Small intestine (tissue), 7 donors: ENCODE results near the gene HP1BP3. TPM values are rescaled to one million over a fixed set of nuclear protein-coding genes. Genes with fewer than 3 reads are reported as not detected.
"Not testable (repeated sequence)": the region's sequence is repeated elsewhere in the genome, so short reads cannot be mapped to it uniquely, and the experiment has no call there.

Experiments used
- DNase-seq, 2 donors: peaks; one replicate each; pipeline versions ENCODE4 v3.0.0 to v3.0.0-alpha.2; 2013
- FAIRE-seq: peaks from 2 replicates; lab custom pipeline; 2012; peaks lifted over from hg19 to GRCh38; lab: Jason Lieb, UNC
- H3K27ac ChIP-seq, 3 donors: one replicate each; pipeline ENCODE4 v1.5.1; 2013; ENCODE audit warnings: low read length in 2 of 3, mild to moderate bottlenecking in 2 of 3, control low read depth in 1 of 3, inconsistent platforms in 1 of 3, low read depth in 1 of 3, moderate library complexity in 1 of 3
- H3K27me3 ChIP-seq, 3 donors: one replicate each; pipeline ENCODE4 v1.6.1; 2013; ENCODE audit warnings: low read length in 3 of 3, inconsistent platforms in 1 of 3; ENCODE audit not compliant: control insufficient read depth in 3 of 3, insufficient read depth in 3 of 3
- H3K36me3 ChIP-seq, 3 donors: one replicate each; pipeline ENCODE4 v1.6.1; 2013; ENCODE audit warnings: low read length in 3 of 3, inconsistent platforms in 1 of 3, low read depth in 1 of 3, mild to moderate bottlenecking in 1 of 3, moderate library complexity in 1 of 3; ENCODE audit not compliant: control insufficient read depth in 3 of 3, insufficient read depth in 2 of 3
- H3K4me1 ChIP-seq, 3 donors: one replicate each; pipeline ENCODE4 v1.6.1; 2013; ENCODE audit warnings: low read length in 2 of 3, inconsistent platforms in 1 of 3, low read depth in 1 of 3, mild to moderate bottlenecking in 1 of 3, moderate library complexity in 1 of 3; ENCODE audit not compliant: control insufficient read depth in 3 of 3, insufficient read depth in 2 of 3
- H3K4me3 ChIP-seq, 3 donors: one replicate each; pipeline ENCODE4 v1.5.1; 2013; ENCODE audit warnings: low read length in 3 of 3, control low read depth in 1 of 3, inconsistent platforms in 1 of 3, low read depth in 1 of 3, mild to moderate bottlenecking in 1 of 3, moderate library complexity in 1 of 3
- H3K9me3 ChIP-seq, 2 donors: one replicate each; pipeline ENCODE4 v1.6.1; 2013; ENCODE audit warnings: low read depth in 1 of 2, low read length in 1 of 2; ENCODE audit not compliant: control insufficient read depth in 2 of 2, insufficient read depth in 1 of 2
- WGBS, 3 donors: extraction: QIAGEN DNeasy Blood & Tissue Kit; methylation state at CpG; one replicate each; pipeline ENCODE4 v1.1.7; 2013; 5-methylcytosine and 5-hydroxymethylcytosine counted together
- polyA plus RNA-seq, 4 donors: library from polyadenylated mRNA; stranded (reverse) in 3 of 4; unstranded in 1 of 4; fragments of 200-250 nt in 3 of 4; fragments of 120-200 nt in 1 of 4; gene quantifications; one replicate each; pipeline versions ENCODE4 v1.2.1 to v1.2.3, GENCODE V29; 2013
- donor health status: healthy with polysubstance abuse.
- donor health status: control.
- donor health status: control.
- donor health status: Bipolar disorder and iron deficiency.
- donor health status: healthy.

Gene HP1BP3
- polyA plus RNA-seq, 4 donors = 56.4 to 241 (median 89.0) TPM

DNA sequence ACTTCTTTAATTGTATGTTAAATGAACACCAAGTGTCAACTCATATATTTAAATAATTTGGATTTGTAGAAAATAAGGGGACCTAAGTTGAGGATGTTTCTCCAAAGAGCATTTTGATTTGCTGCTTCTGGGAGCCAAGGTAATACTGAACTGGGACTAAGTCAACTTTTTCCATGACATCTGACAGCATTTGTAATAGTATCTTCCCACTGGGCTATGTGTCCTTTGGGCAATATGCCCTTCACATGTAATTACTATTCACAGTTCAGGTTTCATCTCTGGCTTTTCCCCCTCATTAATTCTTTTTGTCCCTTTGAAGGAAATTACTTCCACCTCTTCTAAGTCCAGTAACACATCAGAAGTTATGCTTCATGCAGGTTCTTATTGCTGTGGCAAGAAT lies 36.7 kb upstream of the HP1BP3 start:
- no peak for DNase-seq
- no peak overlapping the region for H3K27ac ChIP-seq
- H3K36me3 ChIP-seq = peaks cover 0 to 21% (median 8%) of the 10 kb centered on the region in 3 donors
- no peaks in the 10 kb centered on the region for H3K4me1 ChIP-seq
- no peaks in the 10 kb centered on the region for H3K27me3 ChIP-seq
- H3K9me3 ChIP-seq = no peaks in the 10 kb centered on the region
- FAIRE-seq = no peak
- H3K4me3 ChIP-seq = no peak overlapping the region

DNA sequence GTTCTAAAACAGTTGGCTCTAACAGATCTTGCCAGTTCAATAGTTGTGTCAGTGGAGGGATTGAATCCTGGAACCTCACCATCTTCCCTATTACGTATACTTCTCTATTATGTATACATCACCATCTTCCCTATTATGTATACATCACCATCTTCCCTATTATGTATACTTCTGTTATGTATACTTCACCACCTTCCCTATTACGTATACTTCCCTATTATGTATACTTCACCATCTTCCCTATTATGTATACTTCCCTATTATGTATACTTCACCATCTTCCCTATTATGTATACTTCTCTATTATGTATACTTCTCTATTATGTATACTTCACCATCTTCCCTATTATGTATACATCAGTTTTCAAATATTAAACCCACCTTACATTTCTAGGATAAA lies 34.4 kb upstream of the HP1BP3 start:
- no peak for FAIRE-seq

DNA sequence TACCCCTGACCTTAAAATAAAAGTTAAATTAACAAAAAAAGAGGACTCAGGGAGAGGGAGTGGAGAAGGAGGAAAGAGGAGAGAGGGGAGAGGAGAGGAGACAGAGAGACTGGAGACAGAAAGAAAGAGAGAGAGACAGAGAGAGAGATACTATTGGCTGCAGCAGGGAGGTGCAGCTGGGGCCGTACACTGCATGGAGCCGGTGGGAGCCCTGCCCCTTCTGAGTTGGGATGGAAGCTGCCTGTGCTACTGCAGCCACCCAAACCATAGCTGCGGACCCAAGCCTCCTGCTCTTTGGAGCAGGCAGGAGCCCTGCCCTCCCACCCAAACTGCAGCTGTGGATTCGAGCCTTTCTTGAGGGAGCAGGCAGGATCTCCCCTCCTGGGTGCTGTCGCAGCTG lies 32.7 kb upstream of the HP1BP3 start:
- FAIRE-seq = no peak
- peaks cover 3 to 22% (median 3%) of the 10 kb centered on the region in 3 donors for H3K36me3 ChIP-seq
- H3K4me3 ChIP-seq = no peak overlapping the region
- no peaks in the 10 kb centered on the region for H3K27me3 ChIP-seq
- H3K27ac ChIP-seq = no peak overlapping the region
- 90 to 97% (median 94%) methylated on average over 5 of the region's 5 CpGs for WGBS, 3 donors
- no peak for DNase-seq
- no peaks in the 10 kb centered on the region for H3K9me3 ChIP-seq
- no peaks in the 10 kb centered on the region for H3K4me1 ChIP-seq

More for the DNA sequence above, 34.4 kb upstream of the HP1BP3 start:
- DNase-seq = no peak
- Histone ChIP-seq H3K27ac (no peak overlapping the region), H3K4me3 (no peak overlapping the region), H3K27me3 (no peaks in the 10 kb centered on the region), H3K4me1 (no peaks in the 10 kb centered on the region), H3K36me3 (peaks cover 3 to 23% (median 4%) of the 10 kb centered on the region in 3 donors), H3K9me3 (no peaks in the 10 kb centered on the region)
- 42 to 52% (median 50%) methylated on average over 2 of the region's 2 CpGs for WGBS, 3 donors

DNA sequence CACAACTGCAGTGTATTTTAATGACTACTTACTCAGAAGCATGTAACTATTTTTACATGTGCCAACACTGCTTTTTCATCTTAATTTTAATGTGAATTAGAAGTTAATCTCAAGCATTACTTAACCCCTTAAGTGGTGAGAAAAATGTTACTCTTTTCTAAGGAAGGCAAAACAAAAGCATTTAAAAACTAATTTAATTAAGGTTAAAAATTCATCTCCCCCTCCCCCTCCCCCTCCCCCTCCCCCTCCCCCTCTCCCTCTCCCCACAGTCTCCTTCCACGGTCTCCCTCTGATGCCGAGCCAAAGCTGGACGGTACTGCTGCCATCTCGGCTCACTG lies 27.4 kb upstream of the HP1BP3 start:
- Histone ChIP-seq H3K4me3 (no peak overlapping the region), H3K4me1 (no peaks in the 10 kb centered on the region), H3K27me3 (no peaks in the 10 kb centered on the region), H3K36me3 (peaks cover 3 to 14% (median 4%) of the 10 kb centered on the region in 3 donors), H3K9me3 (no peaks in the 10 kb centered on the region), H3K27ac (no peak overlapping the region)
- FAIRE-seq (no peak), DNase-seq (no peak)
- WGBS, 3 donors = no CpG with 5 or more reads among the region's 4 CpGs

DNA sequence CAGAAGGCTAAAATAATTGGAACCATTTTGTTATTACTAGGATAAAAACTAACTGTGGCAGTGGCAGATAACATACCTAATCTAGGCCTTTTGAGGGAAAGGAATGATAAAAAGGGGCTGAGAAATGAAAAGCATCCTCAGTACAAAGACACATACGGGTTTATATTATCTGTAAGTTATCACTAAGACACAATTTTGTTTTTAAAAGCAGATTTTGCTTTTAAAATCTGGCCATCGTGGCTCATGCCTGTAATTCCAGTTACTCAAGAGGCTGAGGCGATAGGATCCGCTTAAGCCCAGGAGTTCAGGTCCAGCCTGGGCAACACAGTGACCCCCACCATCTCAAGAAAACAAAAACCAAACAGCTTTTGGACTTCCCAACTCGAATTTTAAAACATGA lies 24.8 kb upstream of the HP1BP3 start:
- peaks cover 0 to 15% (median 7%) of the 10 kb centered on the region in 3 donors for H3K36me3 ChIP-seq
- no peaks in the 10 kb centered on the region for H3K27me3 ChIP-seq
- DNase-seq (no peak), FAIRE-seq (no peak)
- H3K9me3 ChIP-seq = no peaks in the 10 kb centered on the region
- no peak overlapping the region for H3K4me3 ChIP-seq
- H3K4me1 ChIP-seq = no peaks in the 10 kb centered on the region
- 91 to 93% (median 92%) methylated on average over 5 of the region's 5 CpGs for WGBS, 3 donors
- H3K27ac ChIP-seq = no peak overlapping the region

DNA sequence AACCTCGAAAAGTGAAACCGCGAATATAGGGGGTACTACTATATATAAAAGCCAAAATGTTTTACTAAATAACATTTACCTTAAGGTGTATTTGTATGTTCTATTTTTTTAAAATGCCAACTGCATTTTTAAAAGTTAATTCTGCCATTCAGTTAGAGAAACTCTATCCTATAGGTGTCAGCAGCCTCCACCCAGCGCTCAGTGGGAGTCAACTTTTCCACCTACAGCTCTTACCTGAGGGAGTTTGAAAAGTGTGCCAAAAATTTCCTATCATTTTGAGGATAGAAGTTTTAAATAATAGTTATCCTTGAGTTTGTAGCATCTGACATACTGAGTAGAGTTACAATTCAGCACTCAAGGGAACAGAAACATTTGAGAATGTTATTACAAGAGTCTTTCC lies 6.1 kb upstream of the HP1BP3 start:
- H3K36me3 ChIP-seq = no peaks in the 10 kb centered on the region
- no peak overlapping the region for H3K27ac ChIP-seq
- FAIRE-seq (no peak), DNase-seq (no peak)
- peaks cover 0 to 4% (median 0%) of the 10 kb centered on the region in 3 donors for H3K4me1 ChIP-seq
- H3K9me3 ChIP-seq = no peaks in the 10 kb centered on the region
- no peak overlapping the region for H3K4me3 ChIP-seq
- 96 to 99% (median 97%) methylated on average over 4 of the region's 4 CpGs for WGBS, 3 donors
- H3K27me3 ChIP-seq = no peaks in the 10 kb centered on the region

DNA sequence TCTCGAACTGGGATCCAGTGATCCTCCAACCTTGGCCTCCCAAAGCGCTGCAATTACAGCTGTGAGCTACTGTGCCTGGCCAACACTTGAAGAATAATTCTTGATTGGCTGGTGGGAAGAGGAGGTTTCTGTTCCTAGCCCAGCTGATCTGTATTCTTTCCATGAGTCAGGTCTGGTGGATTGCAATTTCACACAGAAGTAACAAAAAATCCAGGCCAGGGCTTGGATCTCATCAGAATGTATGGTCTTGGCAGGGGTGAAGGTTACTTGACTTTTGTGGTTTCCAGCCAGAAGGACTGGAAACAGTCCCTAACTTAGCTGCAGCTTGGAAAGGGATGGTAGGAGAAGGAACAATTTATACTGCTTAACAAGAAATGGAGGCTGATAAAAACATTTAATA lies 5.1 kb upstream of the HP1BP3 start:
- Histone ChIP-seq H3K27me3 (no peaks in the 10 kb centered on the region), H3K4me3 (no peak overlapping the region), H3K9me3 (no peaks in the 10 kb centered on the region), H3K36me3 (no peaks in the 10 kb centered on the region), H3K27ac (no peak overlapping the region), H3K4me1 (peaks cover 0 to 5% (median 0%) of the 10 kb centered on the region in 3 donors)
- no peak for FAIRE-seq
- WGBS, 3 donors = 67 to 96% (median 91%) methylated on average over 2 of the region's 2 CpGs
- DNase-seq = no peak

DNA sequence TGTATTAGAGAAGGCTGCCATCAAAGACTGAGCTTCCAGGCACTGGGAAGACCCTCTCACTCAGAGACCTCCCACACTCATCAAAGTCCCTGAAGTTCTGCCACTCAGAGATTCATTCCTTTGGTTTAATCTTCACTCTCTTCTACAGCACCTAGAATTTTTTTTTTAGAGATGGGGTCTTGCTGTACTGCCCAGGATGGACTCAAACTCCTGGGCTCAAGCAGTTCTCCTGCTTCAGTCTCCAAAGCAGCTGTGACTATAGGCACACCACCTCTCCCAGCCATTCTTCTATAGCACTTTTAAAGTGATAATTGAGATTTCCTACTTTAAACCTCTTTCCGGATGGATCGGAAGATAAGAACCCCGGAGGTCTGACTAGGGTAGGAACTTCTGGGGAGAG lies 3.7 kb upstream of the HP1BP3 start:
- Histone ChIP-seq H3K9me3 (no peaks in the 10 kb centered on the region), H3K27me3 (no peaks in the 10 kb centered on the region), H3K4me3 (no peak overlapping the region), H3K36me3 (no peaks in the 10 kb centered on the region), H3K4me1 (peaks cover 0 to 5% (median 0%) of the 10 kb centered on the region in 3 donors), H3K27ac (no peak overlapping the region)
- no peak for FAIRE-seq
- DNase-seq = no peak
- 70 to 86% (median 78%) methylated on average over 3 of the region's 3 CpGs for WGBS, 3 donors

DNA sequence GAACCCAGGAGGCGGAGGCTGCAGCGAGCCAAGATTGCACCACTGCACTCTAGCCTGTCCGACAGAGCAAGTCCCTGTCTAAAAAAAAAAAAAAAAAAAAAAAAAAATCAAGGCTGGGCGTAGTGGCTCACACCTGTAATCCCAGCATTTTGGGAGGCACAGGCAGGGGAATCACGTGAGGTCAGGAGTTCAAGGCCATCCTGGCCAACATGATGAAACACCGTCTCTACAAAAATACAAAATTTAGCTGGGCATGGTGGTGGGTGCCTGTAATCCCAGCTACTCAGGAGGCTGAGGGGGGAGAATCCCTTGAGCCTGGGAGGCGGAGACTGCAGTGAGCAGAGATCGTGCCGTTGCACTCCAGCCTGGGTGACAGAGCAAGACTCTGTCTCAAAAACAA lies 2.5 kb upstream of the HP1BP3 start:
- not testable (repeated sequence) for H3K4me3 ChIP-seq, FAIRE-seq, H3K9me3 ChIP-seq, H3K27ac ChIP-seq, H3K27me3 ChIP-seq, H3K36me3 ChIP-seq, H3K4me1 ChIP-seq, DNase-seq
- 81 to 91% (median 90%) methylated on average over 9 of the region's 9 CpGs for WGBS, 3 donors
